Measurements from ENCODE around the gene DDX49.

- no peak for TF ChIP-seq REST (IDR thresholded peaks at IDR 0.05; ENCODE audit: insufficient read depth in 1 of 2, low read depth in 2 of 2, low read length in 2 of 2)
- no peak for TF ChIP-seq POLR2AphosphoS5 (IDR thresholded peaks at IDR 0.05; ENCODE audit: low read depth, low read length)
- TF ChIP-seq TAF1 (IDR thresholded peaks at IDR 0.05; ENCODE audit: borderline replicate concordance, insufficient read depth, low read length) = no peak
Observed at GRCh38 chr19:18942692-18943091, 23.2 kb downstream of the DDX49 start.
